NCI-H2227 (cell line): ENCODE data around the gene GPRC5C.

Experiments
- DNase-seq: peaks from one replicate; lab custom pipeline; 2025; ENCODE audit not compliant: unreplicated experiment; lab: John Stamatoyannopoulos, UW

The GPRC5C gene

GRCh38 chr17:74431568-74432423, at the start of gene GPRC5C:
Gene GPRC5C, plus strand, starts transcription at chr17:74432088. Its CDS starts 7,689 bp downstream, at chr17:74439777.
- DNase-seq, result peak; percentile 67

- no peak for DNase-seq
Measured at GRCh38 chr17:74383141-74383540, 48.7 kb upstream of the GPRC5C start.

- no peak for DNase-seq
Measured at GRCh38 chr17:74385201-74385600, 46.7 kb upstream of the GPRC5C start.

- DNase-seq, result no peak
Measured at GRCh38 chr17:74386386-74386785, 45.5 kb upstream of the GPRC5C start.

- no peak for DNase-seq
Measured at GRCh38 chr17:74387365-74388218, 44.3 kb upstream of the GPRC5C start.

GRCh38 chr17:74389084-74389753, 42.7 kb upstream of the GPRC5C start:
- DNase-seq, result no peak

GRCh38 chr17:74389937-74390679, 41.8 kb upstream of the GPRC5C start:
- no peak for DNase-seq

- DNase-seq, result no peak
Measured at GRCh38 chr17:74390680-74391653, 40.9 kb upstream of the GPRC5C start.

- DNase-seq, result no peak
Measured at GRCh38 chr17:74391771-74392170, 40.1 kb upstream of the GPRC5C start.

- DNase-seq, result no peak
Measured at GRCh38 chr17:74392848-74393247, 39.0 kb upstream of the GPRC5C start.

GRCh38 chr17:74393346-74393942, 38.4 kb upstream of the GPRC5C start:
- no peak for DNase-seq

GRCh38 chr17:74394275-74394950, 37.5 kb upstream of the GPRC5C start:
- no peak for DNase-seq

GRCh38 chr17:74394977-74395376, 36.9 kb upstream of the GPRC5C start:
- DNase-seq, result no peak

GRCh38 chr17:74396567-74396966, 35.3 kb upstream of the GPRC5C start:
- DNase-seq, result no peak

GRCh38 chr17:74402048-74402447, 29.8 kb upstream of the GPRC5C start:
- no peak for DNase-seq

- no peak for DNase-seq
Measured at GRCh38 chr17:74403512-74404137, 28.3 kb upstream of the GPRC5C start.

GRCh38 chr17:74404218-74404617, 27.7 kb upstream of the GPRC5C start:
- no peak for DNase-seq

- DNase-seq, result no peak
Measured at GRCh38 chr17:74404789-74405188, 27.1 kb upstream of the GPRC5C start.
